Measurements from ENCODE around the gene LHCGR.

The LHCGR gene

DNA sequence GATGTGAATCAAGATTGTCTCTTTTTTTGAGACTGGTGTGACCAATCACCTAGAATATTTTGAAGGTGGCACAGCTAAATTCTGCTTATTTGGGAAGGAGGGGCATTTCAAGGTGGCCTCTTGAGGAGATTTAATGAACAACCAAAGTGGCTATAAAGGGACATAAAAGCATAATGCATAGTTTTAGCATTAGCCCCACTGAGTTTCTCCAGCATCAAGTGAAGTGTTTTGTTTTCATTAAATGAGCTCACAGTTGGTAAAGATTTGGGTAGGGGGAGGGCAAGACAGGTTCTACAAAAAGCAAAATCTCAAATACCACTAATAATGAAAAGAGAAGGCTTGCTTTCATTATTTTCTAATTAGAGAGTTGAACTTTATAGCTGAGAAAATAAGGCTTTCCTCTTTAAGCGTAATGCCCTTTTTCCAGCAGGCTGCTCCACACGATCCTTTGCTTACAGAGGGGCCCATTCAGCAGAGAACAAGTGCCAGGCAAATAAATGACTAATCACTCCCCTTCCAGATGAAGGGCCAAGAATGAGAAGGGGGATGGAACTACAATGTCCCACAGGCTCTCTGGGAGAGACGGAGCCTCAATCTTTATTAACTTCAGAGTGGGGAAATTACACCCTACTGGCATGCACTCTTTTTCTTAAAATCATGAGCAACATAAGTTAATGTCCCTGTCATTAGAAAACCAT, 35.9 kb downstream of the LHCGR start:
- TF ChIP-seq, protein P1, sequence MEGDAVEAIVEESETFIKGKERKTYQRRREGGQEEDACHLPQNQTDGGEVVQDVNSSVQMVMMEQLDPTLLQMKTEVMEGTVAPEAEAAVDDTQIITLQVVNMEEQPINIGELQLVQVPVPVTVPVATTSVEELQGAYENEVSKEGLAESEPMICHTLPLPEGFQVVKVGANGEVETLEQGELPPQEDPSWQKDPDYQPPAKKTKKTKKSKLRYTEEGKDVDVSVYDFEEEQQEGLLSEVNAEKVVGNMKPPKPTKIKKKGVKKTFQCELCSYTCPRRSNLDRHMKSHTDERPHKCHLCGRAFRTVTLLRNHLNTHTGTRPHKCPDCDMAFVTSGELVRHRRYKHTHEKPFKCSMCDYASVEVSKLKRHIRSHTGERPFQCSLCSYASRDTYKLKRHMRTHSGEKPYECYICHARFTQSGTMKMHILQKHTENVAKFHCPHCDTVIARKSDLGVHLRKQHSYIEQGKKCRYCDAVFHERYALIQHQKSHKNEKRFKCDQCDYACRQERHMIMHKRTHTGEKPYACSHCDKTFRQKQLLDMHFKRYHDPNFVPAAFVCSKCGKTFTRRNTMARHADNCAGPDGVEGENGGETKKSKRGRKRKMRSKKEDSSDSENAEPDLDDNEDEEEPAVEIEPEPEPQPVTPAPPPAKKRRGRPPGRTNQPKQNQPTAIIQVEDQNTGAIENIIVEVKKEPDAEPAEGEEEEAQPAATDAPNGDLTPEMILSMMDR (IDR thresholded peaks at IDR 0.05; ENCODE audit: low read depth, low read length), result no peak
- no peak for DNase-seq (ENCODE audit: extremely low read depth, low read depth)

DNA sequence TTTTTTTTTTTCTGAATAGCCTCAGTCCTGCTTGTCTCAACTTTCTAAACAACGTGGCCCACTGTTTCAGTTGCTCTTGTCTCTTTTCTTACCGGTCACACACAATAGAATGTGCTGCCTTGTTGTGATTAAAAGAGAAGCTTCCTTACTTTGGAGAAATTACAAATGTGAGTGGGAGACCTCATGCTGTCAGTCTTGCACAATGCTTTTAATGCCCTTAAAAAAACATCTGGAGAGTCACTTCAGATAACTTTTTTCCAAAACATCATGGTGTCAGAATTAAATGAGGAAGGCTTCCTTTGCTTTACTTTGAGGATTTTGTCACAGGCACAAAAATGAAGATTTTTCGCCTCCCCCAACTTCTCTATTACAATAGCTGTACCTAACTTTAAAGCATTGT, 37.7 kb downstream of the LHCGR start:
- TF ChIP-seq, protein P1 (IDR thresholded peaks at IDR 0.05; ENCODE audit: low read depth, low read length), result no peak
- no peak for DNase-seq (ENCODE audit: extremely low read depth, low read depth)

DNA sequence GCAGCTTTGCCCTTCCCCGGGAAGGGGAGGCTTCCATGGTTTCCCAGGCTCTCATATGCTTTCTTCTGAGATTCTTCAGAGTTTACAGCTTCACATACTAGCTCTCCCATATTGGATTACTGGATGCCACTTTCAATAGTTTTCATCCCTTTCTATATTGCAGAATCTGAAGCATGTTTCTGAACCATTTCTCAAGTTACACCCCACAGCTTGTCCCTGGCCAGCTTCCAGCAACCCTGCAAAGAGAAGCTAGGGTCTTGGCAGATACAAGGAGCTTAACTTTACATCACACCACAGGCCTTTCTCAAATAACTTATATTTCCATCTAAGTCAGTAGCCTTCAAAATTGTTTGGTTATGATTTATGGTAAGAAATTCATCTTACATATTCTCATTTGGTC, 39.6 kb downstream of the LHCGR start:
- DNase-seq (ENCODE audit: extremely low read depth, low read depth), result no peak
- TF ChIP-seq, protein P1 (IDR thresholded peaks at IDR 0.05; ENCODE audit: low read depth, low read length), result no peak

DNA sequence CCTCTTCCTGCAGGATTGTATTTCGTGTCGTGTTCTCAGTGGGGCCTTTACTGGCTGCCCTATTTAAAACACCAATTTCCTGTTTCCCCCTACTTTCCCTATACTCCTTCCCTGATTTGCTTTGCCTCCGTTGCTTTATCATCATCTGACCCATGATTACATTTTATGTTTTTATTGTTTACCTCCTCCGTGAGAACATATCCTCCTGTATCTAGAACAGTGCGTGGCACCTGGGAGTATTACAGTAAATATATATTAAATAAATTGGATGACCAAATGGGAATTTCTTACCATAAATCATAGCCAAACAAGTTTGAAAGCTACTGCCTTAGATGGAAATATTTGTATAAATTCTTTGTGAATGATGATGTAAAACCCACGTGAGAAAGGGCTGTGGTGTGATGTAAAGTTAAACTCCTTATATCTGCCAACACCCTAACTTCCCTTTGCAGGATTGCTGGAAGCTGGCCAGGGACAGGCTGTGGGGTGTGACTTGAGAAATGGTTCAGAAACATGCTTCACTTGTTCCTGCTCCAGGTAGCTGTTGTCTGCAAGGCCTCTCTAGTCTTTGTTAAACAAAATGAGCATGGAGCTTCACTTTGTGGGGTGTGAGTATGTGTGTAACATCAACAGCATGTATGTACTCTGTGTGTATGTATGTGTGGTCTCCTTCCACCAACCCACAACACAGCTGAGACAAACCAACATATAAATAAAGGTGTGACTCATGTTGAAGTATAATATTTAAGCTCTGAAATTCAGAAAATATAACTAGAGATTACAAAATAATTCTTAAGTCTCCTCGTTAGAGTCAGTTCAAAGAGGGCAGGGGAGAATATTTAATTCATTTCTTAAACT, 40.3 kb downstream of the LHCGR start:
- TF ChIP-seq, protein P1 (IDR thresholded peaks at IDR 0.05; ENCODE audit: low read depth, low read length), result no peak
- DNase-seq (ENCODE audit: extremely low read depth, low read depth), result no peak

DNA sequence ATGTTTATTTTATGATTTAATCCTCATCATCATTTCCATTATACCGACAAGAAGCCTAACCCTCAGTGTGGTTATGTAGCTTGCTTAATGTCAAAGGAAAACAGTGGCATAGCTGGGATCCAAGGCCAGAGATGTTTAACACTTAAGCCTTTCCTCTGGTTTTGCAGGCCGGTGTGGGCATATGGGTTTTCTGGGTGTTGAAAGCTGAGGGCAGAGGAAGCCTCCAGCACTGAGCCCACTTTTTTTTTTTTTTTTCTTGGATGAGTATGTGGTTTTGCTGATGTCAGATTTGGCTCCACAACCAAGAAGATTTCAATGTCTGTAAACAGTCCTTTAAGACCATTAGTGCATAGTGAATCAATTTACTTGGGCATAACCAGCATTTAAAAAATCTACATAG, 41.3 kb downstream of the LHCGR start:
- TF ChIP-seq, protein P1 (IDR thresholded peaks at IDR 0.05; ENCODE audit: low read depth, low read length), result no peak
- DNase-seq (ENCODE audit: extremely low read depth, low read depth), result no peak

DNA sequence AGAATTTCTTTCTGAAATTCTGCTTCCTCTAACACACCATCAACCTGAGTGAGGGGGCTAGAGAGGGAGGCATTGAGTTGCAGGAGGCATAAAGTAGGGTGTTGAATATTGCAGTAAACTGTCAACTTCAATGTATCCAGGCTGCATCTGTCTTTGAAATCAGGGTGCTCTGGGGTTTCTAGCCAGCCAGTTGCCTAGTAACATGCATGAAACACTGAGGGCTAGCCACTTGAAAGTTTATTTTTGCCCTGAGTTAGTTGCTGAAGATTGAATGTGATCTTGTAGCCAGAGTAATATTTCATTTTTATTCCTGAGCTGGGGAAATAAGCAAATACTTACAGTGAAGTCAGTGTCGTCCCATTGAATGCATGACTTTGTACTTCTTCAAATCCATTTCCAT, 41.9 kb downstream of the LHCGR start:
- DNase-seq (ENCODE audit: extremely low read depth, low read depth), result no peak
- TF ChIP-seq, protein P1 (IDR thresholded peaks at IDR 0.05; ENCODE audit: low read depth, low read length), result no peak

DNA sequence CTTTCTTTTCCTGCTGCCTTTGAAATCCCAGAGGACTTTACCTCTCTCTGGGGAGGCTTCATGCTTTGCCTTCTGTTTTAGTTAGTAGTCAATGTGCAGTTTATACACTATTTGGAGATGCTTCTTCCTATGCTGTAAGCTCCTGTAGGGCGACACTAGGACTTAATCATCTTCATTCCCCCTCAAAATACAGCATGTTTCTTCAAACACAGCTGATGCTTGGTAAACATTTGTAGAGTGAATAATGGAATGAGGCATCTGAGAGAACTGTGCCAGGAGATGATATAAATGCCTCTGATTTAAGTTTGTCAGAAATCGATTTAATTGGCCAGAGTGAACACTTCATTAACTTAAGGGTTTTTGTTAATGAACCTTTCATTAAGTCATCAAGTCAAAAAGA, 43.4 kb downstream of the LHCGR start:
- DNase-seq (ENCODE audit: extremely low read depth, low read depth), result no peak
- TF ChIP-seq, protein P1 (IDR thresholded peaks at IDR 0.05; ENCODE audit: low read depth, low read length), result no peak

All from AG09319 (cell line).